HS-5 (cell line): ENCODE measurements around the gene TGM1.
A peak's percentile ranks its signal among the peaks of the same experiment; 100 is the strongest.

Experiments used
- DNase-seq: peaks from one replicate; pipeline ENCODE4 v3.0.0-alpha.2; 2012; ENCODE audit warnings: low read depth

Gene TGM1

DNA sequence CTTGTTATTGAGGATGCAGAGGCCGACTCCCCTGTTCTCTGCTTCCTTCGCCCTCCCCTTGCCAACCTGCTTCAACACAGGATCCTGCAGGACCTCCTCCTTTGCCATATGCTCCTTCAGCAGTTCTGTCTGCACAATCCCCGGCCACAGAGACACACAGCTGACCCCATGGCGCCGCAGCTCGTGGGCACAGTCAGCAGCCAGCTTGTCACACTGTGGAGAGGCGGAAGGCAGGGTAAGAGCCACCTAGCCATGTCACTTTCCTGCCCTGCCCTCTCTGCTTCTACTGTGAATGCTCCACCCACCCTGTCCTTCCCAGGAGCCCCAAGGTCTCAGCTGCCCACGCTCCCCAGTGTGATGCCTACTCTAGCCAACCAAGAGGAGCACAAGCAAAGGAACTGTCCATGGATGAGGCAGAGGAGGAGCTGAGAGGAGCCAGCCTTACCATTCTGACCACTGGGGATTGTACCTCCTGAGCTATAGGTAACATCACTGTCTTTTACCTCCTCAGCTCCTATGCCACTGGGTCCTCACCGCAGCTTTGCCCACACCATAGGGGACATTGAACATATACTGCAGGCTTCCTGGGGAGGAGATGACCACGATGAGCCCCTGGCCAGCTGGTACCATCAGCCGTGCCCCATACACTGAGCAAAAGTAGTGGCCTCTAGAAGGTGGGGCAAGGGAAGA, 29.3 kb upstream of the TGM1 start:
- no peak for DNase-seq

DNA sequence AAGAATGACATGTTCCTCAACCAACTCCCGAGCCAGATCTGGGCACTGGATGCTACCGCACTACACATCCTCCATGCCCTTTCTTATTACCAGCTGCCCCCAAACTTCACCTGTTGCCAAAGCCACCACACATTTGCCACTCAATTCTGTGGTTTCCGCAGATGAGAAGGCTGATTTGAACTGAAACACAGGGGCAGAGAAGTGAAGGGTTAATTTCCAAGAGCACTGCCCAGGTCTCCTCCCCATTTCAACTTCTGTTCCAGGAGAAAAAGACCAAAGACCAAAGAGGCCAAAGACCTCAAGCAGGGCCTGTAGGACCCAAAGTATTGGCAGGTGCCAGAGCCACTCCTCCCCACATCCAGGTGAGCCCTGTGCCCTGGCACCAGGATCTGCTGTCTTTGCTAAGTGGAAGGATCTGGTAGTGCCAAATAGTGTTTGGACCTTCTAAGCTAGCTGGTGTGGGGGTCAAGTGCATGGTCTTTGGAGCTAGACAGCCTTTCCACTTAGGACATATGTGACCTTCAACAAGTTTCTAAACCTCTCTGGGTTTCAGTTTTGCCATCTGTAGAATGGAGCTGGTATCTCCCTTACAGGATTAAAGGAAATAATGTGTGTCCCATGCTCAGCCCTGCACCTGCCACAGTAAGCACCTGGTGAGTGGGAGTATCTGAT, 28.6 kb upstream of the TGM1 start:
- no peak for DNase-seq

DNA sequence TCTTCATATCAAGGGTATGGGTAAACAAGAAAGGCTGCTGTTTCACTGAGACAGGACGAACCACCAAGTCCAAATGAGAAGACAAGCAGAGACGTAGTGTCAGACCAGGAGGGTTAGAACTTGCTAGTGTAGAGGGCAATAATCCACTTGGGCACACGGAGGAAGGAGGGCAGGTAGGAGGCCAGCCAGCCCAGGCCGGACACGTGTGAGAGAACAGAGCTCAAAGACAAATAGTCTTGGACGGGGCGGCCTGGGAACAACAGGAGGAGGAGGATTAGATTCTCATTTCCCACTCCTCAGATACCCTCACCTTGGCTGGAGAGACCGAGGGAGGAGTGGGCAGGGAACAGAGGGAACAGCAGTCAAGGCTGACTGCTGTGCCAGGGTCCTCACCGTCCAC, 27.8 kb upstream of the TGM1 start:
- no peak for DNase-seq

DNA sequence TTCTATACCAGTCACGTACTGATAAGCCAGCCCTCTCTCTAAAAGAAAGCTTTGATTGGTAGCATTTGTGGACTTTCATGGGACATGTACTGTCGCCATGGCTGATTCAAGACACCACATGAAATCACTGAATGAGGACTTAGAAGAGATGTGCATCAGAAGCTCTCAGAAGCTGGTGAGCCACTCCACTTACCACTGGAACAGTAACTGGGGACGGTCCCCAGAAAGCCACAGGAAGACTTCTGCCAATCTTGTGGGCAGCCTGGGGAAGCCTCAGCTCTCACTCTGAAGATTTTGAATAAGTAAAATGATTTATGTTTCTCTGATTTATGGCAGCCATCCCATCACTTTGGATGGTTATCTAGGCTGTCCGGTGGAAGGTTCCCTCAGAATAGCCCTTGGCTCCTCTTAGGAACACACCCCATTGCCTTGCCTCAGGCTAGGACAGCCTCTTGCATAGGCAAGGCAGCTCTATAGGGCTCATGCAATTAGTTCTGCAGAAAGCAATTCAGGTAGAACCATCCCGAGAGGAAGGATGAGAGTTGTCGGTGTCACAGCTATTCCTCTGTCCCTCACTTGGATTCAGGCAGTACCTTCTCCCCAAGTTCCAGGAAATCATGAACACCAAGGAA, 26.8 kb upstream of the TGM1 start:
- DNase-seq, result no peak

DNA sequence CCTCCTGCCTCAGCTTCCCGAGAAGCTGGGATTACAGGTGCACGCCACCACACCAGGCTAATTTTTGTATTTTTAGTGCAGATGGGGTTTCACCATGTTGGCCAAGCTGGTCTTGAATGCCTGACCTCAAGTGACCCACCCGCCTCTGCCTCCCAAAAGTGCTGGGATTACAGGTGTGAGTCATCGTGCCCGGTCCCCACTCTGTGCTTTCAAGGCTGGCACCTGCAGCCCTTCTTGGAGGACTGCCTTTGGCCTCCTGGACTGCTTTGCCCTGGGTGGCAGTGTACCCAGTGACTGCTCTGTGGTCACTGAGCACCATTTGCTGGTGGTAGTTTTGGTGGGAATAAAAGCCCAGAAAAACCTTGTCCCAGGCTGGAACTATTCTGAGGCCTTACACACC, 24.0 kb upstream of the TGM1 start:
- no peak for DNase-seq

DNA sequence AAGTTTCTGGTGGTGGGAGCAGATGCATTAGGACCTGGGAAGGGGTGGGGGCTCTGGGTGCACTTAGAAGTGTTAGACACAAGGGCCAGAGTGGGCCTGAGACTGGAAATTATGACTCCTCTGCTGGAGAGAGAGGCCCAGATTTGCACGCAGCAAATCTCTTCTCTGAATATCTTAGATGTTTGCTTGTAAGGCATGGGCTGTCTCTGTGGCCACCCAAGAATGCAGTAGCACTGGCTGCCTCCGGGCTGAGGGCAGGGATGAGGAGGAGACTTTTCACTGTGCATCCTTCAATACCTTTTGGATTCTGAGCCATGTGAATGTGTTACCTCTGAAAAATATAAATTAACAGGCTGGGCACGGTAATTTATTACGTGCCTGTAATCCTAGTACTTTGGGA, 22.4 kb upstream of the TGM1 start:
- DNase-seq, result no peak

DNA sequence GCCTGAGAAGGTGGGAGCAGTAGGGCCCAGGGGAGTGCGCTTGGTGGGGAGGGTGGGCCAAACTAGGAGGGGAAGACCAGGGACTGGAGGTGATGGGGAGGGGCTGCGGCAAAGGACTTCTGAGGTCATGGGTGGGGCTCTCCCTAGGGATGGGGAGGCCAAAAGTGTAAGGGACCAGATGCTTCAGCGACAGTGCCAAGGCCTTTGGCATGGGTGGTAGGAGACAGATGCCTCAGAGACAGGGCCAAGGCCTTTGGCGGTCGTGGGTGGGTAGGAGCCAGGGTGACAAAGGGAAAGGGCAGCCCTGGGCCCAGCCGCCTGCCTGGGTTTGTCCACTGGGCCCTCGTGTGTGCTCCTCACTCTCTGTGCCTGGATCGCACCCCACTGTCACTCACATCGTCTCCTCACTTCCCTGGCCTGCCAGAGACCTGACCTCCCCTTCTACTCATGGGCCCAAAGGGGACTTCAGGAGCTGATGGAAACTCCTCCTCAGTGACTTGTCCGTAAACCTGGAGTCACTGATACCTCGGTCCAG, 21.6 kb upstream of the TGM1 start:
- DNase-seq, result no peak

DNA sequence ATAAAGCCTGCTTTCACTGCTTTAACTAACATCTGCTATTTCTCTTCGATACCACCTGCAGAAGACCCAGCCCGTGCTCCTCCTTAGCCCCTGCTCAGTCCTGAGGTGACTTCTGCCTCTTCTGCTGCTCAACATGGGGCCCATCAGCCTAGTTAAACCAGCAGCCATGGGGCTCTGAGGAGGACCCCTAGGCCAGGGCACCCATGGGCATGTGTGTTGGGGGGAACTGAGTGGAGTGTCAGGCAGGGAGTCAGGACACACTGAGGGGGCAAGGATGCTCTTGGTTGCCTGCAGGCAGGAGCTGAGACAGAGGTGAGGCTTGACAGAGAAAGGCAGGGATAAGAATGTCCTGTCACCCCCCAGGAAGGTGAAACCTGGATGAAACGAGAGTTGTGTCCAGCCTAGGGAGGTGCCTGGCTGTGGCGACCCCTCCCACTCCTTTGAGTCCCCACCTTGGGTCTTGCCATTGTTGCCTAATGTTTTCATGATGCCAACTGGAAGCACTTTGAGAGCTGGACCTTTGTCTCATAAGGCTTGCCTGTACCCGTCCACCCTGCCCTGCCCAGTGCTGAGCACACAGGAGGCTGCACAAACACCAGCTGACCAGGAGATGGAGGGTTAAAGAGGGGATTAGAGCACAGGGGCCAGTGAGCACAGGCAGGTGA, 21.0 kb upstream of the TGM1 start:
- DNase-seq, result no peak

DNA sequence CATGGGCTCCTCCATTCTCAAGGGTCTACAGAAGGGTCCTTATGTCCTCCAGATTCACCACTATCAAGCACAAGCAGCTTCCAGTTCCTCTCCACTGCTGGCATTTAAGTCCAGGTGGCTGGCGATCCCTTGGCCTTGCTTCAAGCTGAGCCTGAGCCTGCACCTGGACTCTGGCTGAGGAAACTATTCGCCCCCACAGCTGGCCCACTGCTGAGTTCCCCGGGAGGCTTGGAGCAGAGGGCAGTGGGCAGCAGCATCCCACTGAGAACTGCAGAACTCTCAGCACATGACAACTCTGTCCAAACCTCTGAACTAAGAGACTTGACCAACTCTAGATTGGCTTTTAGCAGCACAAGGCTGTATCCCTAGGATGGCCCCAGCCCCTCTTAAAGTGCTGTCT, 19.8 kb upstream of the TGM1 start:
- no peak for DNase-seq

DNA sequence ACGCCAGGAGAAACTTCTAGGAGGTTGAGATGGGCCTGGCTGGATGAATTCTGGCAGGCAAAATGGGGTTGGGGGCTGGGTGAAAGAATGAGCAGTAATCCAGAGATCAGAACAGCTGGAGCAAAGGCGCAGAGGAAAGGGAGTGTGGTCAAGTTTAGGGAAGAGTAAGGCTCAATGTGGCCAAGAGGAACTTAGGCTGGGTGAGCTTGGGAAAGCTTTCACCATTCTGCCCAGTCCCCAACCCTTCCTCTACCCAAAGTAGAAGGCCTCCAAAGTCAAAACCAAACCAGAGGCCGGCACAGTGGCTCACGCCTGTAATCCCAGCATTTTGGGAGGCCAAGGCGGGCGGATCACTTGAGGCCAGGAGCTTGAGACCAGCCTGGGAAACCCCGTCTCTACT, 18.7 kb upstream of the TGM1 start:
- DNase-seq, result no peak

DNA sequence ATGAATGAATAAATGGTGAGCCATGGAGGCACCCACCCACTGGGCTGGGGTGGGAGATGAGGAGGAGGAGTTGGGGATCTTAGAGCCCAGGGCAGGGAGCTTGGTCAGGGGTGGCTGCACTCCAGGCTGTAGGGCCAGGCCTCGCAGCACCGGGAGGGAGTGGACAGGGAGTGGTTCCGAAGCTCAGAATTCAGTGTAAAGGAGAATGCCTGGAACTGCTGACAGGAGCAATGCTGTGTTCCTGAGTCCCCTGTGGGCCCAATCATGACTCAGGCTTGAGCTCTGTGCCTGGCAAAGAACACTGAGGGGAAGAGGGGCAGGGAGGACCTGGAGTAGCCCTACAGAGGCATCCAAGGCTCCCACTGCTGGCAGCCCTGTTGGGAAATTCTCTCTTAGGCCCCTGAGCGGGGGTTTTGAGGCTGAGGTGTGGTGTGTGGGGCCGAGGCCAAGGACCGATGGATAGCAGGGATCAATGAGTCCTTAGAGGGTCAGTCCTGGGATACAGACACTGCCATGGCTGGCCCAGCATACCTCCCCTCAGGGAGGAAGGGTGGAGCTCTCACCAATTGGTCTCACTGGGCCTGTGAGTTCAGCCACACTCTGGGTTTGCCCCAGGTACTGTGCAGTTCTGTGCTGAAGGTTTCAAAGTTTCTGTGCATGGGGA, 18.0 kb upstream of the TGM1 start:
- DNase-seq, result no peak

DNA sequence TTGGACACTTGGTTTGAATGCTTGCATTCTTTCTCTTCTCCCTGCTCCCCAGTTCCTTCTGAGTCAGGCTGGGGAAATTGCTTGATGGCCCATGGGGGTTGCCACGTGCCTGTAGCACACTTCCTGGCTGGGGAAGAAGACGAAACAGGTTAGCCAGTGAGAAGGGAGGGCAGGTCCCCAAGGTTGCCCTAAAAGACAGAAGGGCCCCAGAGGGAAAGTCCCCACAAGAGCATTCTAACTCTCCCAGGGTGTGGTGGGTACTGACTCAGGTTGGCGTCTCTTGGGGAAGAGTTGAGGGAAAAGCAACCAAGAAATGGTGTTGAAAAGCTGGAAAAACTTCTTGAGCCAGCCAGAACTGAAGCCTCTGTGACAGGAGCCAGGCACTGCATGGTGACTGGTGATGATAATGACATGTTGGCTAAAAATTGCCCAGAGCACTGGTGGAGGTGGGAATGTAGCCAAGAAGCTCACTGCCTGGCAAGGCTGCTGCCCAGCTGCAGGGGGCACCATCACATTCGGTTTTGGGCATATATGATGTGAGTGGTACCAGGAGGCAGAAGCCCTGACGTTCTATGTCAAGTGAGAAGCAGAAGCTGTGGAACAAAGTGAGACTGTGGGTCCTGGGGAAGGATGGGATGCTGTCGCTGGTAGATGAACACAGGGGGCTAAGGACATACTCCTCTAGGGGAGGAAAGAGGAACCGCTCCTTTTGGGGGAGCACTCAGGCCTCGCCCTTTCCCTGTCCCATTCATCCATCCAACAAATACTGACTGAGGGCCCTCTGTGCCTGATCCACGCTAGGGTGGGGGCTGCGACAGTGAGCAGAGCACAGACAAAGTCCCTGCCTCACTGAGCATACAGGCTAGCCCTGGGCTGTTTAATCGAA, 16.6 kb upstream of the TGM1 start:
- DNase-seq, result no peak

DNA sequence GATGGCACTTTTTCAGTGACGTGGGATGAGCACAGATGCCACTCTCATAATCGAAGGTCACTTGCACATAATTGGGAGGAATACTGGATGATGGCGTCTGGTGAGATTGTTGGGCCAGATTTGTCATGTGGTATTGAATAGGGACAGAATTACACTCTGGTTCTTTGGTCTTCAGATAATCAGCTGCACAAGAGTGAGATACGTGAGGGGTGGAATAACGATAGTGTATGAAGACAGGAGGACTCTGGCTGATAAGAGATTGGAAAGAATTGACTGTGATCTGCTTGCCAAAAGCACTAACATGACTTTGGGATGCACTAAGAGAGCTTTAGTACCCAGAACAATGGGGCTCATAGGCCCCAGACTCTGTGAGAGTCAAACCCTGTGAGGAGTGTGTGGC, 15.4 kb upstream of the TGM1 start:
- no peak for DNase-seq

DNA sequence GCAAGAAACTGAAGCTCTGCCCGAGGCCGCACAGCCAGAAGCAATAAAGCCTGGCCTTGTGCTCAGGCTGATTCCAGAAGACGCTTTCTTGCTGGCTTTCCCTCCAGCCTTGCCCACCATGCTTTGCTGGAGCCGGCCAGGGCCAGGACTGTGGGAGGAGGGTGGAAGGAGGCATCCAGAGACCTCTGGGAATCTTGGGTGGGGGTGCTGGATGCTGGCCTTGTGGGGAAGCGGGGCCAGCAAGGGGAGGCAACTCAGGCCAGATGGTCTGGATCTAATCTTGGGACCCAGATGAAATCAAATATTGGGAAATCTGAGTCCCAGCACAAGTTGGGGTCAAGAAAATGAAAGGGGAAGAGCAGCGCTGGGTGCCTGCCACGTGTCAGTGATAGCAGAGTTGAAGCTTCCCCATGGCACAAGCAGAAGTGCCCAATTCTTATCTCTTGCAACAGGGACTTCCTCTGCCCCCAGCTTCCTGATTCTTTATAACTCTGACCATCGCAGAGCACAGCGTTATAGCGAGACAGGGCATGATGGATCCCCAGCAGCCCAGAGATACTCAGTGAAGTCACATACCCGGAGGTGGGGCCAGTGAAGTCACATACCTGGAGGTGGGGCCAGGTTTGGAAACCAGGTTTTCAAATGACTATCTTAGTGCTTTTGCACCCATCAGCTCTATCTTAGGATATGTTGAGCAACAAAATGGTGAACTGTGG, 14.8 kb upstream of the TGM1 start:
- DNase-seq, result no peak

DNA sequence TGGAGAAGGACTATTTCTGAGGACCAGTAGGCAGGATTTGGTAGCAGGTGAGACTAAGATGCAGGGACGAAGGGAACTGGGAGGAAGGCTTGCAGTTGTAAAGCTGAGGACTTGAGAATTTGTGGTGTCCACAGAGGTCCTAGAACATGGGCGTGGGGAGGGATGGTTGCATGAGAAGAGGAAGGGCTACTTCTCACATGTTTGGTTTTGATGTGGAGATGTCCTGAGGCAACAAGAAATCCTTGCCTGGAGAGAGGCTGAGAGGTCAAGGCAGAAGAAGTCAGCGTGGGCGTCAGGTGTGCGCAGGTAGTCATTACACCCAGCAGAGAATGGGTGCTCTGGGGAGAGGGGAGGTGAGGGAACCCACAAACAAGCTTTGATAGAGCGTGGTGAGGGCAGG, 14.1 kb upstream of the TGM1 start:
- DNase-seq, result no peak

DNA sequence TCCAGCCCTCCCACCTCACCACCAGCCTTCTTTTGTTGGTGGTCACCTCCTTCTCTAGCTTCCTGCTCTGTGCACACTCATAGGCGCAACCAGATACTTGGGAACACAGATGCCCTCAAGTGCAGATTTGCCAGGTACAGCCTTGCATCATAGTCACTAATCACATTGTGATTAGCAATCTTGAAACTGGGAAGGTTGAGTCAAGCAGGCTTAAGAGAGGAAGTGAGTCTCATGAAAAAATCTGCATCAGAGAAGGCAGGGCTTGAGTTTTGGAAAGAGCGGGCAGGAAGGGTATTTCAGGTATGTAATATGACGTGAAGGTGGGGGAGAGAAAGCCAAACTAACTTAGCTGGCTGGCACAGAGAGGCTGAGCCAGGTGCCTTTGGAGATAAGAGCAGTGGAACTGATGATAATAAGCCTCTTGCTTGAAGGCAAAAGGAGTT, 11.1 kb upstream of the TGM1 start:
- DNase-seq, result peak; percentile 4

DNA sequence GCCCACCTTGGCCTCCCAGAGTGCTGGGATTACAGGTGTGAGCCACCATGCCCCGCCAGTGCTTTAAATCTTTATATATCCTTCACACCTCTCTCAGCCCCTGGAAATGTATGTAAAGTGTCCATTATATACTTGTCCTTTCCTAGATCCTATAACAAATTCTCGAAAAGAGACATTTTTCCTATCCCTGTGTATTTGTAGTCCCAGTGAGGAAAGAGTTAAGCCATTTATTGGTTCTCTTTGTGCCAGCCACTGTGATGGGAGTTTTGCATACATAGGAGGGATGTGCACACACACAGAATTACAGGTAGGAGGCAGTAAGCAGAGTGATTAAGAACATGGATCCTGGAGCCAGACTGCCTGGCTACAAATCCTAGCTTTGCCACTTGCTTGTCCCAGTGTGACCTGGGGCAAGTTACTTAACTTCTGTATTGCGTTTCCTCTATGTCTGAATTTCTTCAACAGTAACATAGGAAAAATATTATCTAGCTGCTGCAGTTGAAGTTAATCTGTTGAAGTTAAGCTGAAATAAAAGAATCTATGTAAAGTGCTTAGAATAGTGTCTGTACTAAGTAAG, 10.5 kb upstream of the TGM1 start:
- DNase-seq, result no peak

DNA sequence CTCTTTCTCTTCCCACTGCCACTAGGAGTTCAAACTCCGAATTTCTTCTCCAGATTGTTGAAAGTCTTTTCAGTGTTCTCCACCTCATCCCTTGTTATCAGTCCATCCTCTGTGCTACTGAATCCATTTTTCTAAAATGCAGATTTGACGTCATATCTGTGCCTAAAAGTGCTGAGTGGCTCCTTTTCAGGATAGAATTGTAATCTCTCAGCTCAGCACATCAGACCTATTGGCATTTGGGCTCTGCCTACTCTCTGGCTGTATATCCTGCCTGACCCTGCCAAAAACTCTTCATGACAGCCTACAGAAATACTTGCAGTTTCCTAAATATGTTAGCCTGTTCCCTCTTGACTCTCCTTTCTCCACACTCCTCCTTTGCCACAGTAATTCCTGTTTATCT, 9.5 kb upstream of the TGM1 start:
- no peak for DNase-seq

DNA sequence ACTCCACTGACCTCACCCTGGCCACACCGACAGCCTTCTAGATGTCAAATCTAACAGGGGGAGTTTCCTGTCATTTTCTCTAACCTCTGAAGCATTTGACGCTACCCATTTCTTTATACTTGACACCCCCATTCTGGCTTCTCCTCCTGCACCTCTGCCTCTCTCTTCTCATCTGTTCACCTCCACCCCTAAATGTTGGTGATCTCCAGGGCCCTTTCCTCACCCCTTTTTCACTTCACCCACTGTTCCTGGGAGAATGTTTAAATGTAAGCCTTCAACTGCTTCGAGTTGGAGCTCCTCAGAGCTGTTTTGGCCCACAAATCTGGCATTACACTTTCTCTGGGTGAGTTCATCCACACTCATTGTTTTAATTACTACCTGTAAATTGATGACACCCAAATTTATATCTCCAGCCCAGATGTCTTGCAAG, 8.9 kb upstream of the TGM1 start:
- peak; percentile 3 for DNase-seq
